Measurements from ENCODE around the gene EGLN3. TPM values are rescaled to one million over a fixed set of nuclear protein-coding genes. Genes with fewer than 3 reads are reported as not detected.

The EGLN3 gene
- total RNA-seq, 4 donors from 2014 or later = 17.7 to 39.8 (median 33.5) TPM

- no peaks in the 10 kb centered on the region for H3K36me3 ChIP-seq
- H3K27me3 ChIP-seq = no peaks in the 10 kb centered on the region
- WGBS, 2 donors (ENCODE audit: low coverage in 1 of 2) = 92 to 96% methylated on average over 8 of the region's 8 CpGs
- no peak for ATAC-seq
- TF ChIP-seq, protein P1, sequence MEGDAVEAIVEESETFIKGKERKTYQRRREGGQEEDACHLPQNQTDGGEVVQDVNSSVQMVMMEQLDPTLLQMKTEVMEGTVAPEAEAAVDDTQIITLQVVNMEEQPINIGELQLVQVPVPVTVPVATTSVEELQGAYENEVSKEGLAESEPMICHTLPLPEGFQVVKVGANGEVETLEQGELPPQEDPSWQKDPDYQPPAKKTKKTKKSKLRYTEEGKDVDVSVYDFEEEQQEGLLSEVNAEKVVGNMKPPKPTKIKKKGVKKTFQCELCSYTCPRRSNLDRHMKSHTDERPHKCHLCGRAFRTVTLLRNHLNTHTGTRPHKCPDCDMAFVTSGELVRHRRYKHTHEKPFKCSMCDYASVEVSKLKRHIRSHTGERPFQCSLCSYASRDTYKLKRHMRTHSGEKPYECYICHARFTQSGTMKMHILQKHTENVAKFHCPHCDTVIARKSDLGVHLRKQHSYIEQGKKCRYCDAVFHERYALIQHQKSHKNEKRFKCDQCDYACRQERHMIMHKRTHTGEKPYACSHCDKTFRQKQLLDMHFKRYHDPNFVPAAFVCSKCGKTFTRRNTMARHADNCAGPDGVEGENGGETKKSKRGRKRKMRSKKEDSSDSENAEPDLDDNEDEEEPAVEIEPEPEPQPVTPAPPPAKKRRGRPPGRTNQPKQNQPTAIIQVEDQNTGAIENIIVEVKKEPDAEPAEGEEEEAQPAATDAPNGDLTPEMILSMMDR (IDR thresholded peaks at IDR 0.05) = no peak
- no peak for TF ChIP-seq POLR2A (IDR thresholded peaks at IDR 0.05)
- TF ChIP-seq EP300 (IDR thresholded peaks at IDR 0.05) = no peak
- no peak for TF ChIP-seq POLR2AphosphoS5 (IDR thresholded peaks at IDR 0.05)
- no peak overlapping the region for H3K4me3 ChIP-seq
- no peaks in the 10 kb centered on the region for H3K4me1 ChIP-seq
- H3K9me3 ChIP-seq = no peaks in the 10 kb centered on the region
- H3K27ac ChIP-seq = no peak overlapping the region
Observed at GRCh38 chr14:33996462-33996861, 45.6 kb upstream of the EGLN3 start.

DNA sequence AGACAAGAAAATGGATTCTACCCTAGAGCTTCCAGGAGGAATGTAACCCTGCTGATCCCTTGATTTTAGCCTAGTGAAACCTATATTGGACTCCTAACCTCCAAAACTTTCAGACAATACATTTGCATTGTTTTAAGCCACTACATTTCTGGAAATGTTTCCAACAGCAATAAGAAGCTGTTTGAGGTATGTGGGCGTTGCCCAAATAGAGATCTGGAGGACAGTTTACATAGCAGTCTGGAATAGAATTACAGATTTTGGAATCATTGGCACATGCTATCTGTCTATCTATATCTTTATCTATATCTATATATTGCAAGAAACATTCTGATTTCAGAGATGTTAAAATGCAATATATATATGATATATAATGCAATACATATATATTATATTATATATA lies 42.4 kb upstream of the EGLN3 start:
- Histone ChIP-seq H3K27me3 (no peaks in the 10 kb centered on the region), H3K9me3 (no peaks in the 10 kb centered on the region), H3K4me3 (no peak overlapping the region), H3K4me1 (peaks cover 0 to 13% (median 4%) of the 10 kb centered on the region in 3 donors), H3K36me3 (no peaks in the 10 kb centered on the region), H3K27ac (no peak overlapping the region)
- TF ChIP-seq EP300 (IDR thresholded peaks at IDR 0.05) = no peak
- TF ChIP-seq POLR2A (IDR thresholded peaks at IDR 0.05) = no peak
- TF ChIP-seq, protein P1 (IDR thresholded peaks at IDR 0.05) = no peak
- no peak for TF ChIP-seq POLR2AphosphoS5 (IDR thresholded peaks at IDR 0.05)
- ATAC-seq = no peak
- WGBS, 2 donors (ENCODE audit: low coverage in 1 of 2) = 72 to 78% methylated on average over 1 of the region's 1 CpG

DNA sequence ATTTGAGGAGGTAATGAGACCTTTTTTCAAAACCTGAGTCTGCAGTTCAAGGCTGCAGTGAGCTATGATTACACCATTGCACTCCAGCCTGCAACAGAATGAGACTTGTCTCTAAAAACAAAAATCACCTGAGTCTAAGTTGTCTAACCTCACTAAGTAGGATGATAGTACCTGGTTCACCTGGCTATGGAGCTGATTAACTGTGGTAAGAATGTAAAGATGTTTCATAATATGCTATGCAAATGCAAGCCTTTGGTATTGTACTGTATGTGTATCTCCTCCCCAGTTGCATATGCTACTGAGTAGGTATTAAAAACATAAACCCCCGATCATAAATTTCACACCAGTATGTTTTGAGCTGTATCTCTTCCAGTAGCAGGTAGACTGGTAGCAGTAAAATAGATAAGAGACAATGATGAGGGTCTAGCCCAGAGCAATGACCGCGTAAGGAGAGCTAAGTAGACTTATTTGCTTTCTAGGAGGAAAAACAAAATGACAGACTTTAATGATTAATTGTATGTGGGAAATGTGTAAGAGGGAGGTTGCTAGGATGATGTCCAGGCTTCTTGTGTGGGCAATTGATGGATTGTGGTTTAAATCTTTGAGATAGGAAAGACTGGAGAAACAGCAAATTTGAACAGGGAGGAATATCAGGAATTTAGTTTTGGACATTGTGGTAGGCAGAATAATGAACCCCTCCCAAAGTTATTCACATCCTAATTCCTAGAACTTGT lies 41.6 kb upstream of the EGLN3 start:
- no peaks in the 10 kb centered on the region for H3K9me3 ChIP-seq
- no peak overlapping the region for H3K27ac ChIP-seq
- 81 to 87% methylated on average over 3 of the region's 3 CpGs for WGBS, 2 donors (ENCODE audit: low coverage in 1 of 2)
- ATAC-seq = no peak
- peaks cover 0 to 13% (median 4%) of the 10 kb centered on the region in 3 donors for H3K4me1 ChIP-seq
- TF ChIP-seq, protein P1 (IDR thresholded peaks at IDR 0.05) = no peak
- TF ChIP-seq POLR2A (IDR thresholded peaks at IDR 0.05) (no peak), EP300 (IDR thresholded peaks at IDR 0.05) (no peak), POLR2AphosphoS5 (IDR thresholded peaks at IDR 0.05) (no peak)
- no peaks in the 10 kb centered on the region for H3K27me3 ChIP-seq
- no peaks in the 10 kb centered on the region for H3K36me3 ChIP-seq
- H3K4me3 ChIP-seq = no peak overlapping the region

DNA sequence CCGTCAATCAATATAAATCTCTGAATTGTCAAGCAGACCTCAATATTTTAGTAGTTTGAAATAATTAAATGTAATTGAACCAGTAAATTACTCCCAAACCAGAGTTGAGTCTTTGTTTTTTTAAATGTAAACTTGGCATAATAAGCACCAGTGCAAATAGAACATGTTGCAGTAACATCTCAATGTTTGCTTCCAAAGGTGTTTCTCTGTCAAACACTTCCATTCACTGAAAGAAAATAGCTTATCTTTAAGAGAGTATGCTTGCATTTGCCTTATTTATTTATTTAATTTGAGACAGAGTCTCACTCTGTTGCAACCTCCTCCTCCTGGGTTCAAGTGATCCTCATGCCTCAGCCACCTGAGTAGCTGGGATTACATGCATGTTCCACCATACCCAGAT lies 39.9 kb upstream of the EGLN3 start:
- TF ChIP-seq EP300 (IDR thresholded peaks at IDR 0.05) (no peak), POLR2AphosphoS5 (IDR thresholded peaks at IDR 0.05) (no peak), POLR2A (IDR thresholded peaks at IDR 0.05) (no peak)
- TF ChIP-seq, protein P1 (IDR thresholded peaks at IDR 0.05) = no peak
- Histone ChIP-seq H3K9me3 (no peaks in the 10 kb centered on the region), H3K4me3 (no peak overlapping the region), H3K27me3 (no peaks in the 10 kb centered on the region), H3K27ac (no peak overlapping the region), H3K4me1 (peaks cover 0 to 13% (median 4%) of the 10 kb centered on the region in 3 donors), H3K36me3 (no peaks in the 10 kb centered on the region)
- WGBS, 2 donors (ENCODE audit: low coverage in 1 of 2) = 93 to 100% methylated on average over 1 of the region's 1 CpG
- ATAC-seq = no peak

- WGBS, 2 donors (ENCODE audit: low coverage in 1 of 2) = 62 to 76% methylated on average over 4 of the region's 4 CpGs
- no peaks in the 10 kb centered on the region for H3K27me3 ChIP-seq
- H3K27ac ChIP-seq = peak overlapping the region in 3 of 4 donors; percentile 15 to 55 (median 47)
- TF ChIP-seq POLR2AphosphoS5 (IDR thresholded peaks at IDR 0.05) (no peak), EP300 (IDR thresholded peaks at IDR 0.05) (no peak), POLR2A (IDR thresholded peaks at IDR 0.05) (no peak)
- TF ChIP-seq, protein P1 (IDR thresholded peaks at IDR 0.05) = no peak
- H3K4me1 ChIP-seq = peaks cover 0 to 13% (median 4%) of the 10 kb centered on the region in 3 donors
- no peaks in the 10 kb centered on the region for H3K36me3 ChIP-seq
- no peak overlapping the region for H3K4me3 ChIP-seq
- no peak for ATAC-seq
- no peaks in the 10 kb centered on the region for H3K9me3 ChIP-seq
Observed at GRCh38 chr14:33987565-33988080, 36.7 kb upstream of the EGLN3 start.

Measured in gastroesophageal sphincter (tissue), 4 donors.